ENCODE measurements around the gene TNFRSF6B.

- TF ChIP-seq CTCF (IDR thresholded peaks at IDR 0.05), result no peak
- TF ChIP-seq POLR2A (IDR thresholded peaks at IDR 0.05), result no peak
Observed at GRCh38 chr20:63714858-63715257, 18.4 kb downstream of the TNFRSF6B start.
